ENCODE measurements around the gene YJU2. TPM values are rescaled to one million over a fixed set of nuclear protein-coding genes. Genes with fewer than 3 reads are reported as not detected.
A peak's percentile ranks its signal among the peaks of the same experiment; 100 is the strongest.

YJU2 gene
- polyA plus RNA-seq, 1 of the 3 experiments (the other 2 are of a cell fraction) = 29.0 TPM

DNA sequence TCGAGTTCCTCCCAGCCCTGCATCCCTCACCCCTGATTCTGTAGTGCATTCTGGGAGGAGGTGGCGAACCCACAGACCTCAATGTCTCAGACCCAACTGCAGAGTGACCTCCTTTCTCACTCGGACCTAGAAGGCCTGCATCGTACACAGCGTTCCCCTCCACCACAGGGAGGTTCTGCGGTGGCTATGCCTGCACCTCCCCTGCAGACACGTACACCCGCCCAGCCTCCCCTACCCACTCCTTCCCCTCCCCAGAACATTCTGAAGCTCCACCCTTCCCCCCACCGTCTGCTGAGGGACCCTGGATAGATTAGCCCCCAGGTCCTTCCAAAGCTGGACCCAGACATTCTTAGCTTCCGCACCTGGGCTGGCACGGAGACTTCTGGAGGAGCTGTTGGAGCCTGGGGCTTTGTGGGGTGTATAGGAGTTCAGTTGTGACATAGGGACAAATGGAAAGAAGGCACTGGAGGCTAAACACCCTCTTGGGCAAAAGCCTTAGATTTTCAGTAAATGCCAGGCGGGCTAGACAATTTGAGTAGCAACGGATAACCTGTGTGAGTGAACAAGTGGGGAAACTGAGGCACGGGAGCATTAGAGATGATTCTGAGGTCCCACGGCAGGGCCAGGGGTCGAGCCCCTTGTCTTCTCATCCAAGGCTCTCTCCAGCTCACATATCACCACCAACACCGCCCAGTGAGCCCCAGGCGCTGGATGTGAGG, 57.1 kb downstream of the YJU2 start:
- Histone ChIP-seq H2AFZ (ENCODE audit: low read depth) (no peak overlapping the region), H3K9ac (no peak overlapping the region), H3K27me3 (ENCODE audit: insufficient read depth) (no peaks in the 10 kb centered on the region), H3K4me1 (ENCODE audit: control insufficient read depth in 1 of 2, insufficient read depth in 2 of 2, low read depth in 1 of 2, low read length in 1 of 2) (peaks cover 0 to 16% of the 10 kb centered on the region in 2 experiments; a peak in 1 of 4 replicates), H3K9me3 (no peaks in the 10 kb centered on the region), H3K4me3 (ENCODE audit: low read depth in 2 of 2, low read length in 1 of 2) (peak overlapping the region; percentile 43 to 51; a peak in 3 of 4 replicates), H3K27ac (ENCODE audit: low read depth in 2 of 2, low read length in 1 of 2) (no peak overlapping the region; a peak in 1 of 4 replicates), H3K9me2 (no peaks in the 10 kb centered on the region), H3K36me3 (replicated peaks in 1 of 2; ENCODE audit: control insufficient read depth in 1 of 2, insufficient read depth in 2 of 2, low read length in 1 of 2) (peaks cover 4 to 5% of the 10 kb centered on the region in 2 experiments), H3K4me2 (peak overlapping the region; percentile 39; the same call in 1 of the 2 replicates), H3K79me2 (ENCODE audit: insufficient read depth) (no peaks in the 10 kb centered on the region), H4K20me1 (ENCODE audit: insufficient read depth) (no peaks in the 10 kb centered on the region), H3F3A (replicated peaks; ENCODE audit: insufficient read depth) (no peaks in the 10 kb centered on the region)
- CTCF ChIA-PET = interaction anchor here (1.9 to 4.2 kb wide), 2 partner anchors 18 to 36 kb away, joined by 7 to 22 read pairs; no protein-coding TSS in a partner anchor
- 46% methylated on average over 16 of the region's 18 CpGs for WGBS (ENCODE audit: low lambda C conversion rate)
- no peak for DNase-seq
- POLR2A ChIA-PET = interaction anchor here (2.0 kb wide), 1 partner anchor 39 kb away, joined by 13 read pairs; the partner anchor contains the start of gene MPND
- TF ChIP-seq CHD2 (IDR thresholded peaks at IDR 0.05; ENCODE audit: low read length, partially characterized antibody) (no peak), TEAD4 (IDR thresholded peaks at IDR 0.05; ENCODE audit: borderline replicate concordance, insufficient read depth) (no peak)
- TF ChIP-seq, protein P1, sequence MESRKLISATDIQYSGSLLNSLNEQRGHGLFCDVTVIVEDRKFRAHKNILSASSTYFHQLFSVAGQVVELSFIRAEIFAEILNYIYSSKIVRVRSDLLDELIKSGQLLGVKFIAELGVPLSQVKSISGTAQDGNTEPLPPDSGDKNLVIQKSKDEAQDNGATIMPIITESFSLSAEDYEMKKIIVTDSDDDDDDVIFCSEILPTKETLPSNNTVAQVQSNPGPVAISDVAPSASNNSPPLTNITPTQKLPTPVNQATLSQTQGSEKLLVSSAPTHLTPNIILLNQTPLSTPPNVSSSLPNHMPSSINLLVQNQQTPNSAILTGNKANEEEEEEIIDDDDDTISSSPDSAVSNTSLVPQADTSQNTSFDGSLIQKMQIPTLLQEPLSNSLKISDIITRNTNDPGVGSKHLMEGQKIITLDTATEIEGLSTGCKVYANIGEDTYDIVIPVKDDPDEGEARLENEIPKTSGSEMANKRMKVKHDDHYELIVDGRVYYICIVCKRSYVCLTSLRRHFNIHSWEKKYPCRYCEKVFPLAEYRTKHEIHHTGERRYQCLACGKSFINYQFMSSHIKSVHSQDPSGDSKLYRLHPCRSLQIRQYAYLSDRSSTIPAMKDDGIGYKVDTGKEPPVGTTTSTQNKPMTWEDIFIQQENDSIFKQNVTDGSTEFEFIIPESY (IDR thresholded peaks at IDR 0.05; ENCODE audit: borderline replicate concordance, low read depth) = no peak

DNA sequence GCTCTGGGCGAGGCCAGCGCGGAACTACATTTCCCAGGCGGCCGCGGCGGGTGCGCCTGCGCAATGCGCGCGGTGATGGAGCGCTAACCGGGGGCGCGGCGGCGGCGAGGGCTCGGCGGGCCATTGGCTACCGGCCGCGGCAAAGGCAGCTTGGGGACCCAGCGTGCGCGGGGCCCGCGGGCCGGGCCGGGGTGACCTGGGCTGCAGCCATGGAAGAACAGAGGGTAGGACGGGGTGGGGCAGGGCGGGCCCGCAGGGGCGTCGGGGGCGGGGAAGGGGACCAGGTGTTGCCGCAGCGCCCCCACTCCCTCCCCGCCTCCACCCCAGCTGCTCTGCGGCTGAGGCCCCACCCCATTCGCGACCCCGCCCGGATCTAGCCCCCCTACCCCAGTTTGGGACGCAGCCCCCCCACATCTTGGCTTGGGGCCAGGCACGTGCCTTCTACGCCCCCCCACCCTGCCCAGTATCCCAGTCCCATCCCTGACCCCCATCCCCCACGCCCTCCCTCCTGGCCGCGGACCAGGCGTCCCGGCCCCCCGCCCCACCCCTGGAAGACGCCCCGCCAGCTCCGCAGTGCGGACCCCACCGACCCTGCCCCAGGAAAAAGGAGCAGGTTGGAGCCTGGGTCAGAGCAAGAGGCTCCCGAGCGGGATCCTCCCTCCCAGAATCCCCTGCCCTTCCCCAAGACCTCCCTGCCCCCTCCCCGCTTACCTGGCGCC, 57.8 kb downstream of the YJU2 start, which contains the start of gene FSD1:
Gene FSD1 (plus strand): TSS at position 61 of the 719 bp plus-strand sequence. CDS start 149 bp downstream, at position 210.
- ChIA-PET CTCF (interaction anchor here (1.2 to 4.2 kb wide), 4 partner anchors 9 to 48 kb away, joined by 3 to 22 read pairs (median 8); no protein-coding TSS in a partner anchor), POLR2A (interaction anchor here (2.0 kb wide), 1 partner anchor 39 kb away, joined by 13 read pairs; the partner anchor contains the start of gene MPND)
- Histone ChIP-seq H3K79me2 (ENCODE audit: insufficient read depth) (no peaks in the 10 kb centered on the region), H3F3A (replicated peaks; ENCODE audit: insufficient read depth) (no peaks in the 10 kb centered on the region), H3K9me3 (no peaks in the 10 kb centered on the region), H4K20me1 (ENCODE audit: insufficient read depth) (no peaks in the 10 kb centered on the region), H3K4me1 (ENCODE audit: control insufficient read depth in 1 of 2, insufficient read depth in 2 of 2, low read depth in 1 of 2, low read length in 1 of 2) (peaks cover 0 to 16% of the 10 kb centered on the region in 2 experiments; a peak in 1 of 4 replicates), H3K4me2 (peak within 1 kb of the TSS; percentile 39; the same call in 1 of the 2 replicates), H3K36me3 (replicated peaks in 1 of 2; ENCODE audit: control insufficient read depth in 1 of 2, insufficient read depth in 2 of 2, low read length in 1 of 2) (peaks cover 4 to 7% of the 10 kb centered on the region in 2 experiments), H3K4me3 (ENCODE audit: low read depth in 2 of 2, low read length in 1 of 2) (peak within 1 kb of the TSS; percentile 43 to 51; a peak in 3 of 4 replicates), H3K9me2 (no peaks in the 10 kb centered on the region), H3K9ac (no peak within 1 kb of the TSS), H3K27ac (ENCODE audit: low read depth in 2 of 2, low read length in 1 of 2) (no peak within 1 kb of the TSS; a peak in 1 of 4 replicates), H2AFZ (ENCODE audit: low read depth) (no peak within 1 kb of the TSS), H3K27me3 (ENCODE audit: insufficient read depth) (no peaks in the 10 kb centered on the region)
- 16% methylated on average over 11 of the region's 63 CpGs for WGBS (ENCODE audit: low lambda C conversion rate)
- TF ChIP-seq MXI1 (IDR thresholded peaks at IDR 0.05; ENCODE audit: low read depth, low read length) (peak; percentile 28; the same call in 1 of the 2 replicates), NRF1 (IDR thresholded peaks at IDR 0.05; ENCODE audit: low read depth, low read length) (peak; percentile 86), TEAD4 (IDR thresholded peaks at IDR 0.05; ENCODE audit: borderline replicate concordance, insufficient read depth) (no peak)
- DNase-seq = peak; percentile 99

Data from SK-N-SH (cell line).